Stomach (tissue), 9 donors: Measurements from ENCODE around the gene CST5. TPM values are rescaled to one million over a fixed set of nuclear protein-coding genes. Genes with fewer than 3 reads are reported as not detected.
"Not testable (repeated sequence)": the region's sequence is repeated elsewhere in the genome, so short reads cannot be mapped to it uniquely, and the experiment has no call there.

ENCODE experiments used
- DNase-seq, 2 donors: peaks; one replicate each; pipeline versions ENCODE4 v3.0.0 to v3.0.0-alpha.2; 2013 to 2019
- H3K27ac ChIP-seq, 5 donors: fragments of 200-600 bp in 4 of 5; sonication (generic) in 4 of 5; one replicate each; pipeline ENCODE4 v1.5.1; 2013 to 2019; ENCODE audit warnings: mild to moderate bottlenecking in 1 of 5, moderate library complexity in 1 of 5
- H3K27me3 ChIP-seq, 3 donors: fragments of 200-600 bp; sonication (generic); one replicate each; pipeline ENCODE4 v1.5.1; 2017 to 2019; ENCODE audit warnings: mixed run types in 1 of 3
- H3K36me3 ChIP-seq, 4 donors: fragments of 200-600 bp; sonication (generic); 1 replicate in 3 of 4; 2 replicates in 1 of 4; pipeline ENCODE4 v1.5.1; 2016 to 2019
- H3K4me1 ChIP-seq, 4 donors: fragments of 200-600 bp; sonication (generic); one replicate each; pipeline ENCODE4 v1.5.1; 2016 to 2019
- H3K4me3 ChIP-seq, 4 donors: fragments of 200-600 bp; sonication (generic) in 3 of 4; one replicate each; pipeline ENCODE4 v1.5.1; 2016 to 2019; ENCODE audit warnings: mild to moderate bottlenecking in 1 of 4
- H3K9me3 ChIP-seq, 4 donors: fragments of 200-600 bp; sonication (generic); one replicate each; pipeline ENCODE4 v1.5.1; 2016 to 2019
- CTCF ChIP-seq, 7 experiments: fragments of 450-650 bp in 4 of 7; fragments of 200-600 bp in 3 of 7; sonication (generic) in 3 of 7; IDR thresholded peaks; one replicate each; pipeline ENCODE4 v1.5.1; 2016 to 2019; ENCODE audit warnings: antibody characterized with exemption in 7 of 7, control low read depth in 2 of 7, mild to moderate bottlenecking in 1 of 7
- EP300 ChIP-seq: sonication (generic); formaldehyde crosslinking; IDR thresholded peaks from one replicate; pipeline ENCODE4 v1.6.1; 2017; ENCODE audit warnings: antibody characterized with exemption
- POLR2A ChIP-seq, 4 donors: fragments of 450-650 bp; IDR thresholded peaks; one replicate each; pipeline ENCODE4 v1.6.1; 2016; ENCODE audit warnings: antibody characterized with exemption in 4 of 4, control low read depth in 2 of 4, mild to moderate bottlenecking in 1 of 4, moderate library complexity in 1 of 4
- POLR2AphosphoS5 ChIP-seq, 3 donors: sonication (generic); formaldehyde crosslinking; IDR thresholded peaks; one replicate each; pipeline ENCODE4 v1.6.1; 2016; ENCODE audit warnings: antibody characterized with exemption in 3 of 3
- WGBS, 5 donors: extraction: QIAGEN DNeasy Blood & Tissue Kit in 3 of 5; methylation state at CpG; one replicate each; pipeline versions ENCODE4 v1.1.5 to v1.1.7; 2013 to 2018; 5-methylcytosine and 5-hydroxymethylcytosine counted together
- intact Hi-C: fragments of 100-400 bp; cut with DNase I; formaldehyde crosslinking; loops from one replicate; pipeline ENCODE4 v1.15.1; 2023; ENCODE audit warnings: low total_unique reads
- polyA plus RNA-seq, 3 donors: library from polyadenylated mRNA; stranded (reverse); fragments of 200-250 nt; gene quantifications; one replicate each; pipeline ENCODE4 v1.2.3, GENCODE V29; 2013
- total RNA-seq, 5 donors: library from RNA; depleted of rRNA; stranded (reverse); fragments of >200 nt; gene quantifications; one replicate each; pipeline versions ENCODE4 v1.1.0 to v1.2.3, GENCODE V29; 2014 to 2016
- donor health status: healthy with polysubstance abuse.
- donor health status: Bipolar disorder and iron deficiency.
- donor health status: healthy.

CST5 gene
- total and polyA plus RNA-seq, 8 donors, result 1.0 TPM; not detected in 7

- WGBS, 5 donors, result 86 to 91% (median 90%) methylated on average over 5 of the region's 5 CpGs
- no peaks in the 10 kb centered on the region for H3K27me3 ChIP-seq
- H3K27ac ChIP-seq, result no peak overlapping the region
- no peak for DNase-seq
- TF ChIP-seq EP300 (no peak), CTCF (IDR thresholded peaks at IDR 0.05) (no peak), POLR2A (IDR thresholded peaks at IDR 0.05) (no peak), POLR2AphosphoS5 (IDR thresholded peaks at IDR 0.05) (no peak)
- no peaks in the 10 kb centered on the region for H3K36me3 ChIP-seq
- intact Hi-C loops, result no loop called here
- H3K9me3 ChIP-seq, result no peaks in the 10 kb centered on the region
- H3K4me1 ChIP-seq, result no peaks in the 10 kb centered on the region
- no peak overlapping the region for H3K4me3 ChIP-seq
Observed at GRCh38 chr20:23856226-23856625, 23.3 kb downstream of the CST5 start.

GRCh38 chr20:23841693-23842092, 37.9 kb downstream of the CST5 start:
- TF ChIP-seq EP300, result no peak
- no peak for TF ChIP-seq CTCF (IDR thresholded peaks at IDR 0.05)
- TF ChIP-seq POLR2AphosphoS5 (IDR thresholded peaks at IDR 0.05), result no peak
- no peak for TF ChIP-seq POLR2A (IDR thresholded peaks at IDR 0.05)
- 47 to 66% (median 58%) methylated on average over 2 of the region's 2 CpGs for WGBS, 5 donors

GRCh38 chr20:23835716-23836115, 43.8 kb downstream of the CST5 start:
- 32 to 80% (median 60%) methylated on average over 4 of the region's 4 CpGs for WGBS, 5 donors

More at GRCh38 chr20:23841693-23842092, 37.9 kb downstream of the CST5 start:
- DNase-seq, result no peak
- Histone ChIP-seq H3K9me3 (peaks cover 0 to 3% (median under 1%) of the 10 kb centered on the region in 4 donors), H3K4me3 (no peak overlapping the region), H3K36me3 (no peaks in the 10 kb centered on the region), H3K27ac (no peak overlapping the region), H3K27me3 (peaks cover 0 to 5% (median 0%) of the 10 kb centered on the region in 3 donors), H3K4me1 (no peaks in the 10 kb centered on the region)
- intact Hi-C loops, result no loop called here

GRCh38 chr20:23832775-23833513, 46.6 kb downstream of the CST5 start:
- H3K4me1 ChIP-seq, result no peaks in the 10 kb centered on the region
- H3K27me3 ChIP-seq, result peaks cover 0 to 6% (median 0%) of the 10 kb centered on the region in 3 donors
- WGBS, 5 donors, result 35 to 69% (median 54%) methylated on average over 3 of the region's 3 CpGs
- DNase-seq, result no peak
- no peaks in the 10 kb centered on the region for H3K9me3 ChIP-seq
- intact Hi-C loops, result no loop called here
- no peaks in the 10 kb centered on the region for H3K36me3 ChIP-seq
- TF ChIP-seq POLR2AphosphoS5 (IDR thresholded peaks at IDR 0.05), result no peak
- no peak for TF ChIP-seq EP300
- no peak for TF ChIP-seq POLR2A (IDR thresholded peaks at IDR 0.05)
- no peak for TF ChIP-seq CTCF (IDR thresholded peaks at IDR 0.05)
- H3K4me3 ChIP-seq, result no peak overlapping the region
- no peak overlapping the region for H3K27ac ChIP-seq

More at GRCh38 chr20:23835716-23836115, 43.8 kb downstream of the CST5 start:
- Histone ChIP-seq H3K27me3 (peaks cover 0 to 6% (median 0%) of the 10 kb centered on the region in 3 donors), H3K9me3 (no peaks in the 10 kb centered on the region), H3K4me3 (no peak overlapping the region), H3K36me3 (no peaks in the 10 kb centered on the region), H3K27ac (no peak overlapping the region), H3K4me1 (no peaks in the 10 kb centered on the region)
- intact Hi-C loops, result no loop called here
- DNase-seq, result no peak
- no peak for TF ChIP-seq EP300
- no peak for TF ChIP-seq POLR2AphosphoS5 (IDR thresholded peaks at IDR 0.05)
- no peak for TF ChIP-seq POLR2A (IDR thresholded peaks at IDR 0.05)
- TF ChIP-seq CTCF (IDR thresholded peaks at IDR 0.05), result no peak

- H3K9me3 ChIP-seq, H3K27ac ChIP-seq, H3K4me1 ChIP-seq, H3K36me3 ChIP-seq, H3K4me3 ChIP-seq, intact Hi-C loops, H3K27me3 ChIP-seq, DNase-seq: not testable (repeated sequence)
- WGBS, 5 donors, result 36 to 41% (median 38%) methylated on average over 3 of the region's 3 CpGs
Observed at GRCh38 chr20:23831961-23832360, 47.6 kb downstream of the CST5 start.
